DND-41 (cell line): ENCODE data around the gene PLA2G2A.

Source experiments
- ATAC-seq: fragments of 200-7000 bp; cut with Tn5 transposase; 3 replicates; pipeline ENCODE4 v1.9.1; 2021; ENCODE audit warnings: low read depth; ENCODE audit not compliant: insufficient read depth
- DNase-seq: peaks from one replicate; pipeline ENCODE4 v3.0.0-alpha.2; 2020
- H2AFZ ChIP-seq: 2 replicates; pipeline ENCODE4 v1.6.0; 2012; ENCODE audit warnings: low read depth, low read length
- H3K27ac ChIP-seq: 2 replicates; pipeline ENCODE4 v1.5.1; 2012; ENCODE audit warnings: low read length, inconsistent platforms
- H3K27me3 ChIP-seq: fragments of 200-600 bp; sonication (generic); 2 replicates; pipeline ENCODE4 v1.6.0; 2012; ENCODE audit warnings: low read length, mild to moderate bottlenecking, inconsistent platforms; ENCODE audit not compliant: insufficient read depth, poor library complexity
- H3K36me3 ChIP-seq: 2 replicates; pipeline ENCODE4 v1.5.1; 2012; ENCODE audit warnings: low read length, inconsistent platforms; ENCODE audit not compliant: insufficient read depth
- H3K4me1 ChIP-seq: 2 replicates; pipeline ENCODE4 v1.5.1; 2012; ENCODE audit warnings: mild to moderate bottlenecking, low read length; ENCODE audit not compliant: insufficient read depth
- H3K4me2 ChIP-seq: 2 replicates; pipeline ENCODE4 v1.6.0; 2012; ENCODE audit warnings: mild to moderate bottlenecking, moderate library complexity, low read length, inconsistent platforms; ENCODE audit not compliant: insufficient read depth
- H3K4me3 ChIP-seq, 2 experiments: fragments of 200-600 bp in 1 of 2; shearing (Covaris generic) in 1 of 2; 2 replicates each; pipeline ENCODE4 v1.5.1; 2012 to 2016; ENCODE audit warnings: inconsistent platforms in 2 of 2, low read length in 2 of 2, mild to moderate bottlenecking in 2 of 2, low read depth in 1 of 2, moderate library complexity in 1 of 2
- H3K79me2 ChIP-seq: 2 replicates; pipeline ENCODE4 v1.6.0; 2012; ENCODE audit warnings: low read length, inconsistent platforms; ENCODE audit not compliant: insufficient read depth
- H3K9ac ChIP-seq: 2 replicates; pipeline ENCODE4 v1.6.0; 2012; ENCODE audit warnings: low read depth, mild to moderate bottlenecking, inconsistent platforms, low read length, moderate library complexity
- H3K9me3 ChIP-seq: 2 replicates; pipeline ENCODE4 v1.5.1; 2012; ENCODE audit warnings: low read length, moderate library complexity, mild to moderate bottlenecking, inconsistent platforms; ENCODE audit not compliant: insufficient read depth, severe bottlenecking
- H4K20me1 ChIP-seq: 2 replicates; pipeline ENCODE4 v1.6.0; 2012; ENCODE audit warnings: low read length; ENCODE audit not compliant: insufficient read depth
- EZH2 ChIP-seq: IDR thresholded peaks from 3 replicates; pipeline ENCODE4 v1.6.1; 2012; ENCODE audit warnings: borderline replicate concordance, low read depth, mild to moderate bottlenecking, moderate library complexity, low read length, inconsistent platforms; ENCODE audit not compliant: severe bottlenecking
- TF ChIP-seq, protein P1 (sequence below): IDR thresholded peaks from 2 replicates; pipeline ENCODE4 v1.5.1; 2012; ENCODE audit warnings: borderline replicate concordance, low read length, moderate library complexity, mild to moderate bottlenecking; ENCODE audit not compliant: poor library complexity, severe bottlenecking; ENCODE audit errors: extremely low read depth

The PLA2G2A gene

GRCh38 chr1:19945914-19946313 lies 33.5 kb downstream of the PLA2G2A start:
- H2AFZ ChIP-seq, result no peak overlapping the region
- no peaks in the 10 kb centered on the region for H3K79me2 ChIP-seq
- no peaks in the 10 kb centered on the region for H3K9me3 ChIP-seq
- H3K4me2 ChIP-seq, result no peak overlapping the region
- H3K4me3 ChIP-seq, result no peak overlapping the region
- H3K27me3 ChIP-seq, result peaks cover 3% of the 10 kb centered on the region
- H3K9ac ChIP-seq, result no peak overlapping the region
- ATAC-seq, result no peak
- TF ChIP-seq, protein P1, sequence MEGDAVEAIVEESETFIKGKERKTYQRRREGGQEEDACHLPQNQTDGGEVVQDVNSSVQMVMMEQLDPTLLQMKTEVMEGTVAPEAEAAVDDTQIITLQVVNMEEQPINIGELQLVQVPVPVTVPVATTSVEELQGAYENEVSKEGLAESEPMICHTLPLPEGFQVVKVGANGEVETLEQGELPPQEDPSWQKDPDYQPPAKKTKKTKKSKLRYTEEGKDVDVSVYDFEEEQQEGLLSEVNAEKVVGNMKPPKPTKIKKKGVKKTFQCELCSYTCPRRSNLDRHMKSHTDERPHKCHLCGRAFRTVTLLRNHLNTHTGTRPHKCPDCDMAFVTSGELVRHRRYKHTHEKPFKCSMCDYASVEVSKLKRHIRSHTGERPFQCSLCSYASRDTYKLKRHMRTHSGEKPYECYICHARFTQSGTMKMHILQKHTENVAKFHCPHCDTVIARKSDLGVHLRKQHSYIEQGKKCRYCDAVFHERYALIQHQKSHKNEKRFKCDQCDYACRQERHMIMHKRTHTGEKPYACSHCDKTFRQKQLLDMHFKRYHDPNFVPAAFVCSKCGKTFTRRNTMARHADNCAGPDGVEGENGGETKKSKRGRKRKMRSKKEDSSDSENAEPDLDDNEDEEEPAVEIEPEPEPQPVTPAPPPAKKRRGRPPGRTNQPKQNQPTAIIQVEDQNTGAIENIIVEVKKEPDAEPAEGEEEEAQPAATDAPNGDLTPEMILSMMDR, result no peak
- no peak for TF ChIP-seq EZH2
- no peaks in the 10 kb centered on the region for H4K20me1 ChIP-seq
- DNase-seq, result no peak
- no peaks in the 10 kb centered on the region for H3K4me1 ChIP-seq
- H3K36me3 ChIP-seq, result no peaks in the 10 kb centered on the region
- H3K27ac ChIP-seq, result no peak overlapping the region

- ATAC-seq (no peak), DNase-seq (no peak)
- no peak overlapping the region for H3K4me2 ChIP-seq
- H3K4me1 ChIP-seq, result no peaks in the 10 kb centered on the region
- H4K20me1 ChIP-seq, result no peaks in the 10 kb centered on the region
- no peak overlapping the region for H3K27ac ChIP-seq
- H3K36me3 ChIP-seq, result no peaks in the 10 kb centered on the region
- no peaks in the 10 kb centered on the region for H3K79me2 ChIP-seq
- H3K27me3 ChIP-seq, result peaks cover 3% of the 10 kb centered on the region
- TF ChIP-seq, protein P1, result no peak
- no peak for TF ChIP-seq EZH2
- no peak overlapping the region for H3K9ac ChIP-seq
- no peaks in the 10 kb centered on the region for H3K9me3 ChIP-seq
- H2AFZ ChIP-seq, result no peak overlapping the region
- no peak overlapping the region for H3K4me3 ChIP-seq
Measured at GRCh38 chr1:19942657-19943056, 36.8 kb downstream of the PLA2G2A start.

GRCh38 chr1:19942088-19942487 lies 37.3 kb downstream of the PLA2G2A start:
- Histone ChIP-seq H3K36me3 (no peaks in the 10 kb centered on the region), H3K4me3 (no peak overlapping the region), H3K4me2 (no peak overlapping the region), H3K27ac (no peak overlapping the region), H3K9ac (no peak overlapping the region), H3K4me1 (no peaks in the 10 kb centered on the region), H2AFZ (no peak overlapping the region), H4K20me1 (no peaks in the 10 kb centered on the region), H3K9me3 (no peaks in the 10 kb centered on the region), H3K27me3 (peaks cover 3% of the 10 kb centered on the region), H3K79me2 (no peaks in the 10 kb centered on the region)
- TF ChIP-seq EZH2, result no peak
- TF ChIP-seq, protein P1, result no peak
- ATAC-seq (no peak), DNase-seq (no peak)

DNA sequence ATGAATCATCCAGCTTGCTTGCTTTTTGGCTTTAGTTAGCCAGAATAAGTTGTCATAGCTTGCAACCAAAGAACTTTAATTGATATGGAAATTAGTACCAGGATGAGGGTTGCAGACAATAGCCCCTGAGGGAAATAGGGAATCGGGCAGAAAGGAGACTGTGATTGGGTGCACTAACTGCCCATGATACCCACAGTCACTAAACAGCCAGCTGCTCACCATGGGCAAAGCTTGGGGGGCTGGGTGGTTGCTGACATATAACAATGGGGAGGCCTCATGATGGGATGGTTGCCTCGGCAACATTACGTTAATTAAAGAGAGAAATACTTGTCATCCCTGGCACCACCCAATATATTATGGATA lies 38.2 kb downstream of the PLA2G2A start:
- H3K27ac ChIP-seq, result no peak overlapping the region
- peaks cover 3% of the 10 kb centered on the region for H3K27me3 ChIP-seq
- H3K4me3 ChIP-seq, result no peak overlapping the region
- no peak overlapping the region for H2AFZ ChIP-seq
- H3K36me3 ChIP-seq, result no peaks in the 10 kb centered on the region
- H4K20me1 ChIP-seq, result no peaks in the 10 kb centered on the region
- H3K4me1 ChIP-seq, result no peaks in the 10 kb centered on the region
- H3K9me3 ChIP-seq, result no peaks in the 10 kb centered on the region
- TF ChIP-seq, protein P1, result no peak
- TF ChIP-seq EZH2, result no peak
- H3K79me2 ChIP-seq, result no peaks in the 10 kb centered on the region
- H3K9ac ChIP-seq, result no peak overlapping the region
- no peak overlapping the region for H3K4me2 ChIP-seq
- DNase-seq (no peak), ATAC-seq (no peak)
